GM13976 (cell line): ENCODE measurements around the gene PDE6B.
"Not testable (repeated sequence)": the region's sequence is repeated elsewhere in the genome, so short reads cannot be mapped to it uniquely, and the experiment has no call there.

Experiments used
- DNase-seq: peaks from one replicate; pipeline ENCODE4 v3.0.0; 2012; ENCODE audit warnings: low spot score
- in situ Hi-C: fragments of 300-500 bp; cut with MboI; formaldehyde crosslinking; loops from one replicate; pipeline ENCODE4 v1.12.0; 2022; ENCODE audit warnings: low sequenced_read_pairs, mixed read lengths, inconsistent platforms; ENCODE audit not compliant: unreplicated experiment
- TF ChIP-seq, protein P1 (sequence below): IDR thresholded peaks from 2 replicates; pipeline ENCODE4 v1.5.1; 2012; ENCODE audit warnings: borderline replicate concordance, mild to moderate bottlenecking; ENCODE audit not compliant: insufficient read depth; ENCODE audit errors: extremely low read depth, missing control alignments, control extremely low read depth

PDE6B gene

DNA sequence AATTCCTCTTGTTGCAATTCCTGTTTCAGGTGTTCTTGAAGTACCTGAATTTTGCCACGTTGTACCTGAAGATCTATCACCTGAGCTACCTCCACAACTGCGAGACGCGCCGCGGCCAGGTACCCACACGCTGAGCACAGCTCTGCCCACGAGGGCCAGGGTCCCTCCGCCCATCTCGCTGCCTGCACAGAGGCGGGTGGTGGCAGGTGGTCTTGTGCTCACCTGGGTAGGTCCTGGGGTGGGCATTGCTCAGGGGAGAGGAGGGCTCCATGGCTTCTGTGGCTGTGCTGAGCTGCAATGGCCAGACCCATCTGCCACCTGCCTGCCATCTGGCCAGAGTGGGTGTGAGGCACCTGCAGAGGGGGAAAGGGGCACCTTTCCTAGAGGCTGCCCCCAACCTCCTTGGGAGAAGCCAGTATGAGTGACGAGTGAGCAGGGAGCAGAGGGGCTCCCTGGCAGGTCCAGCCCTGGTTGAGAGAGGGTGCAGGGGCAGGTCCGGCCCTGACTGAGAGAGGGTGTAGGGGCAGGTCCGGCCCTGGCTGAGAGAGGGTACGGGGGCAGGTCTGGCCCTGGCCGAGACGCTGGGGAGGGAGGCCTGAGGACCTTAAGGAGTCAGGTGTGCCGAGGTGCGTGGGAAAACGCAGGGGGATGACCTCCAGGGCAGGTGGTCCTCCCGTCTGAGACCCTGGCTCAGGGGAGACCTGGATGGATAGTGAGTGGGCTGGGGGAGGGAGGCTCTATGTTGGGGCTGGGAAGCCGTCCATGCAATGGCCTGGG lies 10.7 kb downstream of the PDE6B start:
- DNase-seq, result no peak
- in situ Hi-C loops, result no loop called here
- TF ChIP-seq, protein P1, sequence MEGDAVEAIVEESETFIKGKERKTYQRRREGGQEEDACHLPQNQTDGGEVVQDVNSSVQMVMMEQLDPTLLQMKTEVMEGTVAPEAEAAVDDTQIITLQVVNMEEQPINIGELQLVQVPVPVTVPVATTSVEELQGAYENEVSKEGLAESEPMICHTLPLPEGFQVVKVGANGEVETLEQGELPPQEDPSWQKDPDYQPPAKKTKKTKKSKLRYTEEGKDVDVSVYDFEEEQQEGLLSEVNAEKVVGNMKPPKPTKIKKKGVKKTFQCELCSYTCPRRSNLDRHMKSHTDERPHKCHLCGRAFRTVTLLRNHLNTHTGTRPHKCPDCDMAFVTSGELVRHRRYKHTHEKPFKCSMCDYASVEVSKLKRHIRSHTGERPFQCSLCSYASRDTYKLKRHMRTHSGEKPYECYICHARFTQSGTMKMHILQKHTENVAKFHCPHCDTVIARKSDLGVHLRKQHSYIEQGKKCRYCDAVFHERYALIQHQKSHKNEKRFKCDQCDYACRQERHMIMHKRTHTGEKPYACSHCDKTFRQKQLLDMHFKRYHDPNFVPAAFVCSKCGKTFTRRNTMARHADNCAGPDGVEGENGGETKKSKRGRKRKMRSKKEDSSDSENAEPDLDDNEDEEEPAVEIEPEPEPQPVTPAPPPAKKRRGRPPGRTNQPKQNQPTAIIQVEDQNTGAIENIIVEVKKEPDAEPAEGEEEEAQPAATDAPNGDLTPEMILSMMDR, result no peak

DNA sequence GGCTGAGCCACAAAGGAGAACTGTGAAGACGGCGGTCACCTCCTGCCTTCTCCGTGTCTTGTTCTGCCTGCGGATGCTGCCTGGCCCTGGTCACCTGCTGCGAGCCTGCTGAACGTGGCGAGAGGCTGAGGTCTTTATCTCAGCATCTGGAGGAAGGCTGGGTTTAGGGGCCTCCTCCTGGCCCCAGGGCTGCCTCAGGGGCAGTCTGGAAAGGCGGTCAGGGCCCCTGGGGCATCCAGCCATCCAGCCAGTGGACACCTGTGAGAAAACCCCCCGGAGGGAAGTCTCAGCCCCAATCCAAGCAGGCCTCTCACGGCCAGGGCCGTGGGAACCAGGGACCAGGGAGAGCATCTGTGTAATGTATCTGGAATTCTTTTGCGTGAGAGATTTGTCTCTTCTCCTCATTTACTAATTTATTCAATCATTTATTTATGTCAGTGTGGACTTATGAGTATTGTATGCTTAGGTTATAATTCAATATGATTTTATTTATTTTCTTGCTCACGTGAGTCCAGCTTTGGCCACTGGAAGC lies 11.3 kb downstream of the PDE6B start:
- TF ChIP-seq, protein P1, result no peak

DNA sequence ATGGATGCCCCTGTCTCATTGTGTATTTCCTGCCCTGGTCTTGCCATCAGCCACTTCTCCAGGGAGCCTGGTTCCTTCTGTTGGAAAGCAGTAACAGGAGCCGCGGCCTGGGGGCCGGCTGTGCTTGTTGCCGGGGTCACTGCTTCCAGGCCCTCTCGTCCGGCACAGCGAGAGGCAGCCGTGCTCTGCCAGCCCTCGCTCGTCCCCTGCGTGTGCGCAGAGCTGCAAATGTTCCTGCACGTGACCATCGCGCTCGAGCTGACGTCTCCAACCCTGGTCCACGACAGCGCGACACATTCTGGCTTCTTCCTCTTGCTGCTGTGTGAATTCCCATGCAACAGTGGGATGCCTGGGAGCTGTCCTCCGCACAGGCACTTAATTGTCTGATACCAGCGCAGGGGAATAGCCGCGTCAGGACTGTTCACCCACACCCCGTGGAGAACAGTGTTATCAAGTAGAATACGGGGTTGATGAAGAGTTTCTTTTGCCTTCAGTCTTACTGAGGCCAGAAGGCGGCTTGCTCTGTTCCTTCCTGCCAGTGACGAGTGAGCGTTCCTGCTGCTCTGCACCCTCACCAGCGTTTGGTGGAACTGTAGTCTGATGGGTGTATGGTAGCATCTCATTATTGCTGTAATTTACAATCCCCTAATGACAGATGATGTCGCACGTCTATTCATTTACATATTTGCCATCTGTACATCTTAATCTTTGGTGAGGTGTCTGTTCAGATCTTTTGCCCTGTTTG lies 12.3 kb downstream of the PDE6B start:
- in situ Hi-C loops, result no loop called here
- DNase-seq, result no peak

More for the DNA sequence above, 11.3 kb downstream of the PDE6B start:
- in situ Hi-C loops, result no loop called here
- DNase-seq, result no peak

DNA sequence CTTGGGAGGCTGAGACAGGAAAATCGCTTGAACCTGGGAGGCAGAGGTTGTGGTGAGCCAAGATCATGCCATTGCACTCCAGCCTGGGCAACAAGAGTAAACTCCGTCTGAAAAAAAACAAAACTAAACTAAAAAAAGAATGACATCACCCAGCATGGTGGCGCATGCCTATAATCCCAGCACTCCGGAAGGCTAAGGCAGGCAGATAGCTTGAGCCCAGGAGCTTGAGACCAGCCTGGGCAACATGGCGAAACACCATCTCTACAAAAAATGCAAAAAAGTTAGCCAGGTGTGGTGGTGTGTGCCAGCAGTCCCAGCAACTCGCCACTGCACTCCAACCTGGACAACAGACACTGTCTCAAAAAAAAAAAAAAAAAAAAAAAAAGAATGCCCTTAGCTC lies 17.0 kb downstream of the PDE6B start:
- in situ Hi-C loops, DNase-seq: not testable (repeated sequence)

More for the DNA sequence above, 12.3 kb downstream of the PDE6B start:
- TF ChIP-seq, protein P1, result no peak

DNA sequence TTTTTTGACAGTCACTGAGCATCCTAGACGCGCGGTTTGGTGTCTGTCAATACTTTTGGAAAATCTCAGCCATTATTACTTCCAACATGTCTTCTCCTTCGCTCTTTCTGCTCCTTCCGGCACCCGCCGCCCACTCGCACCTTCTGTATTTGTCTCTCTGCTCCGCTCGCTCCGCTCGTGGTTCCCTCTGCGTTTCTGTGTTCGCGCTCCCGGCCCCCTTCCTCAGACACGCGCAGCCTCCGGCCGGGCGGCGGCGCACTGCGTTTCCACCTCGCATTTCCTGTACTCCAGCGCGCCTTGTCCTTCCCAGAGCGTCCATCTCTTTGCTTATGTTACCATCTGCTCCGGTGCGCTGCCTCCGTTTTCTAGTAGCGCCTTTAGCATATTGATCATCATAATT lies 21.1 kb downstream of the PDE6B start:
- in situ Hi-C loops, result no loop called here
- TF ChIP-seq, protein P1, result no peak
- DNase-seq, result no peak

DNA sequence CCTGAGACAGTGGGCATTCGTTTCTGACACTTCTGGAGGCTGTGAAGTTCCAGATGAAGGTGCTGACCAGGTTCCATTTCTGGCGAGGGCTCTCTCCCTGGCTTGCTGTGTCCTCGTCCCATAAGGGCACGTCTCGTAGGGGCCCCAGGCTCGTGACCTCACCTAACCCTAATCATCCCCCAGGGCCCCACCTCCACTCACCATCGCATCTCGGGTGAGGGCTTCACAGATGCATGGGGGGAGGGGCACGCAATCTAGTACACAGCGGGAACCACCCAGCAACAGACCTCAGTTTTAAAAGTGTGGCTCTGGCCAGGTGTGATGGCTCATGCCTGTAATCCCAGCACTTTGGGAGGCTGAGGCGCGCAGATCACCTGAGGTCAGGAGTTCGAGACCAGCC lies 22.1 kb downstream of the PDE6B start:
- in situ Hi-C loops, result no loop called here
- no peak for DNase-seq
- TF ChIP-seq, protein P1, result no peak

DNA sequence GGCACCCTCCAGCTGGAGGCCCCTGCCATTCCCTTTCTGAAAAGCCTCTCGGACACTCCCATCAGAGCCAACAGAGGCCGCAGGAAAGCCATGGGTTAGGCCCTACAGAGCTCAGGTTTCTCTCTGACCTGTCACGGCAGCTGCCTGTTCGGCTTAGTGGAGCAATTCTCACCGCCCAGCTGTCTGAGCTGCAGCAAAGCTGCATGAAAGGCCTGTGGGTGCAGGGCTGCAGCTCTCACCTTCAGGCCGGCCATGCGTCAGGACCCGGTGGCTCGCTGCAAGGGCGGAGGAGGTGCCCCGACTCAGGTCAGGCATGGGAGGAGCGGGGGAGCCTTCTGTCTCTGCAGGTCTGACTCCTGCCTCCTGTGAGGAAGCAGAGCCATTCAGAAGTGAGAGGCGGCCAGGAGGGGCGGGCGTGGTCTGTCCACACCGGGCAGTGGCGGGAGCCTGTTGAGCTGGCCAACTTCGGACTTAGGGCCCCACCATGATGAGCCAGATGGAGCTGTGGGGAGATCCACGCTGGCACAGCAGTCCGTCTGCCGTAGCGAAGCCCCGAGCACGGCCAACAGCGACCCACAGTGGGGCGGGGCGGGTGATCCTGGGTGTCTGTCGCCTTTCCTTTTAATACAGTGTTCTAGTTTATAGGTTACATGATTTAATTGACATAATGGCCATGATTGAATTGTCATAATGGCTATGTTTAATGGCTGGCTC lies 23.4 kb downstream of the PDE6B start:
- in situ Hi-C loops, result no loop called here
- TF ChIP-seq, protein P1, result no peak
- no peak for DNase-seq
